HG02885 (cell line): ENCODE results near the gene NPAS3.

ENCODE experiments used
- ATAC-seq: cut with Tn5 transposase; IDR thresholded peaks from one replicate; pipeline ENCODE4 v1.9.1; 2021; ENCODE audit warnings: mild to moderate bottlenecking; ENCODE audit not compliant: unreplicated experiment, poor library complexity

Gene NPAS3

DNA sequence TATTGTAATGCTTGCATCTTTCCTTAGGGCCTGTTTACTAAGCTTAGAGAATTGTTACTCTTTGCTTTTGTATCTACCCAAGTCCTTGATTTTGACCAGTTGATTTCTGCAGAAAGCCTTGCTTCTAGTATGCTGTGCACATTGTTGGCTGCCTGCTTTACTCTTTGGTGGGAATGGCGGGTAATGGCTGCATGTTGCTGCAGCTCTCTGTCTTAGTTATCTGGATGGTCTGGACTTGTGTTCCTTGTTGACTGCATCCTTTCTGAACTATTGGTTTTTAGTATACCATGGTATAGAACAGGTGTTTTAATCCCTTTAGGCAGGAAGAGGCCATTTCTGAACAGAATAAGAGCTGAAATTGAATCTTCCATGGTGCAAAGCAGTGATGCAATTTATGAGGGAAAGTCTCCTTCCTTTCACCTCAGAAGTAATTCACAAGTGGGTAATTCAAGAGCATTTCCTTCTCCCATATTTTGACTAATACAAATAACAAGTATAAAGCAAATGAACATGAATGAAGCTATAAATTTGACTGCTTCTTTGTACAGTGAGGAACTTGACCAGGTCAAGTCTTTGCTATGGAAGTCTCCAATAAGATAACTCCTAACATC lies 466.4 kb downstream of the NPAS3 start:
- ATAC-seq, result no peak

GRCh38 chr14:33406766-33407165 lies 468.1 kb downstream of the NPAS3 start:
- no peak for ATAC-seq

GRCh38 chr14:33408291-33408690 lies 469.6 kb downstream of the NPAS3 start:
- ATAC-seq, result no peak

DNA sequence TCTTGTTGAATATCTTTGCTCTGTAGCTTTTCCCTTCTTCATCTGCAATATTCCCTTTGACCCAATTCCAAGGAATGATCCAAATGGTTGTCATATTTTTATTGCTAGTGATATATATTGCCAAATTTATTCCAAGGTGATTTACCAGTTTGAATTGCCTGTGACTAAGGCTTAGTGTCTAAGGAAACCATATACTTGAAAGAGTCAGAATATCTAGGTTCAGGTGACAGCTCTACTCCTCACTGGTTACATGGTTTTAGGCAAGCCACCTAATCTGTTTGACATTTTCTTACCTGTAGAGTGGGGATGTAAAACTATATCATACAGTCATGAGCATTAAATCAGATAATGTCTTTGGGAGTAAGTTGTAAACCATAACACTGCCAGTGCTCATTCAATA lies 473.8 kb downstream of the NPAS3 start:
- ATAC-seq, result no peak

DNA sequence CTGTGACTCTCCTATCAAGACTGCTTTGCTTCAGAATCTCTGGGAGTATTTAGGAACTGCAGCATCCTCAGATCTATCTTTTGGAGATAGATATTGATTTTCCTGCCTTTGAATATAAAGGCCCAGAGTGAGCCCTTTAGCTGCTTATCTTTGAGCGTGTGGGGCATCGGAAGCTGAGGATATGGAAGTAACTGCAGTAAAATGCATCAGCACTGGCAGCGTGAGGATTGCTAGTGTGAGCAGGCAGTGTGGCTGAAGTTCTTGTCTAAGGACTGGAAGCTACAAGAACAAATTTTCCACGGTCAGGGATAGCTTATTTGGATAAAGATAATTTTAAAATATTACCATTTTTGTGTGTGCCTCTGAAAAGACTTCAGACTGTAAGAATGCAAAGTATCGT lies 474.7 kb downstream of the NPAS3 start:
- no peak for ATAC-seq

DNA sequence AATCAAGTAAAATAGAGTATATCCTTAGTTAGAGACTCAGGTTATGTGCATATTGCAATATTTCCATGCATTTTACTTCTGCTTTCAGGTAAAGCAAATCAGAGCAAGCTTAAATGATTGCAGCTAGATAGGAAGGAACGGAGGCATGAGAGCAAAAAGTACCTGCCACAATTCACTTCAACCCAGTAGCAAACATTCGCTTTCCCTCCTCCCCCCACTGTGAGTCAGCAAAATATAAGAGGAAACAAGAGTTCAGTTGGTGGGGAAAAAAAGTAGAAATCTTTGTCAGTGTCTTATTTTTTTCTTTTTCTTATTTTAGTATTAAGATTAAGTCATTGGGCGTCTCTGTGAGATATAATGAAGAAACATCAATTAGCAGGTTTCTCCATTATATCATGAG lies 475.4 kb downstream of the NPAS3 start:
- no peak for ATAC-seq

DNA sequence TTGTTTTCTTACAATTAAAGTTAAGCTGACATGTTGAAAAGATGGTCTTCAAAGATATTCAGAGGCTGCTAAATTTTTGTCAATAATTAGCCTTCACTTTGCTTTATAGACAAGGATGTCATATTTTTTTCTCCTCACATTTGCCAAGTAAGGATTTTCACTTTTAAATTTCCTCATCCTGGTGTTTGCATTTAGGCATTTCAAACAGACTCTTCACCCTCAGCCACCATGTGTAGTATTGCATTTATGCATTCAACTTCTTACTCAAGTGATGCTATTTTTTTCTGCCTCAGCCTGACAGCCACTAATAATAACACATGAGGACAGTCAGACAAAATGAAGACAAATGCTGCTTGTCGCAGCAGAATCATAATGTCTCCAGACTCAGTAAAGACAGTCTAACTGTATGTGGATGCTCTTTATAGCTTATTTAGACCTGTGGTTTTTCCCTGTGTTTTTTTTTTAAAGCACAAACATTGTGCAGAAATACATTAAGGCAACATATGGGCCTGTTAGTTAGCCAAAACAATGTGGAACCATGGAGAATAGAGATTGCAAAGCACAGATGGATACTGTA lies 481.5 kb downstream of the NPAS3 start:
- ATAC-seq, result no peak

DNA sequence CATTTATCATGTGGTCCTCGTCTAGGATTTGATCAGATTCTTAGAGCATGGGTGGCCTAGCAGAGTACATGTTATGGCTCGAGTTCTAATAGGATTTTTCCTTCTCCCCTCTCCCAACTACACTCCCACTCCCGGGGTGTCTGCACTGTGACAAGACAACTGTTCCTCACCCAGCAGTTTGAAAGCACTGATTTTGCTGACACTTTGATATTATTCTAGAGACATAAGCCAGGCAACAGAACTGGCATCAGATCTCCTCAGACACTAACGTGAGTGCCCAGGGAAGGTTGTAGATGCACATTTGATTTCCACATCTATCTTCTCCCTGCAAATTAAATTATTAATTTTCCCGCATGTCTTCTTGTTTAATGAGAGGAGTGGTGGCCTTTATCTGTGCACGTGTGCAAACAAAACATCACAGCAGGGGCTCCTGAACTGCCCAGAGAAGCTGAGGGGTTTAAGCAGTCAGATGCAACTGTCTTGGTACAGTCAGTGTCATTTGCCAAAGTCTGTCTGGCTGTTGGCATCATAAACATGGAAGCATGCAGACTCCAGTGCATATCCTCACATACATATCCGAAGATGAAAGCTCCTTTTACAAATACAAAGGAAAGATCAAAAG lies 491.8 kb downstream of the NPAS3 start:
- no peak for ATAC-seq

DNA sequence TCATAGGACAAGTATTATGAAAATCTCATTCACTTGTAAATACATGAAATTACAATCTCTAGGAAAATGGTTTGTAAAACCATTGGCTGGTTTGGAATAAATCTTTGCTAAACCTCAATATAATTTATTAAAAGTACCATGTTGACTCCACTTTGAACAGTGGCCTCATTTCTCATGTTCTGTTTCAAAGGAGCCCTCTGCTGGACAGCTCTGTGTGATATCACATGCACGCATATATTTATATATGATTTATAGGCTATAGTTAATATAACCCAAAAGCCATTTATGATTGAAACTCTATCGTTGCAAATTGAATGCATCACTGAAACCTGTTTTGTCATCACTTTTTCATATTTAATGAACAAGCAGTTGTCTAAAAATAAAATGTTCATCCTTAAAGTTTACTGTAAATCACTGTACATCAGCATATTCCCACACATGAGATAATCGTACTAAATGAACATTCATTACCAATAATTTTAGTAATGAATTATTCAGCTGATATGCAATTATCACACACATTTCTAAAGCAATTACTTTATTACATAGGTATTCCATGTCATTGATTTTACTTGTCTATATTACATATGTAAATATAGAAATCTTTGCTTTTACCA lies 493.8 kb downstream of the NPAS3 start:
- ATAC-seq, result no peak

DNA sequence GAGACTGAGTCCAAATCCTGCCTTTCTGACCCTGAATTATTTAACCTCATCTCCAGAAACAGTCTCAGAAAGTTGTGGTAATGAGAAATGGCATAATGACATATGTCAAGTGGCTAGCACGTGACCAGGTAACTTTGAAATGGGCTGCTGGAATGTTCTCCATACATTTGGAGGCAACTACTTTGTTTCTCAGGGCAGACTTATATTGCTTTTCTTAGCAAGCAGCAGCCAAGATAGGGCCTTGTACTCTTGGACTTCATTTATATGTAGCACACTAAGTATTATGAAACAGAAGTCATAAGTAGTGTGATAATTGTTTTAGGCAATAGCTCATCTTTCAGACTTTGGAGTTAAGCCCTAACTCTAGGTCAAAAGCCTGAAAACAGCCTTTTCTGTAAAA lies 494.7 kb downstream of the NPAS3 start:
- no peak for ATAC-seq

GRCh38 chr14:33435911-33436689 lies 497.4 kb downstream of the NPAS3 start:
- no peak for ATAC-seq

DNA sequence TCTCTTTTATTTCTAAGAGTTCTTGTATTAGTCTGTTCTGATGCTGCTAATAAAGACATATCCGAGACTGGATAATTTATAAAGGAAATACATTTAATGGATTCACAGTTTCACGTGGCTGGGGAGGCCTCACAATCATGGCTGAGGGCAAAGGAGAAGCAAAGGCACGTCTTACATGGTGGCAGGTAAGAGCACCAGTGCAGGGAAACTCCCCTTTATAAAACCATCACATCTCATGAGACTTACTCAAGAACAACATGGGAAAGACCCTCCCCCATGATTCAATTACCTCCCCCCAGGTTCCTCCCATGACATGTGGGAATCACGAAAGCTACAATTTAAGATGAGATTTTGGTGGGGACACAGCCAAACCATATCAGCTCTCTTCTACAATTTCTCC lies 503.0 kb downstream of the NPAS3 start:
- no peak for ATAC-seq

GRCh38 chr14:33444136-33444535 lies 505.5 kb downstream of the NPAS3 start:
- no peak for ATAC-seq

DNA sequence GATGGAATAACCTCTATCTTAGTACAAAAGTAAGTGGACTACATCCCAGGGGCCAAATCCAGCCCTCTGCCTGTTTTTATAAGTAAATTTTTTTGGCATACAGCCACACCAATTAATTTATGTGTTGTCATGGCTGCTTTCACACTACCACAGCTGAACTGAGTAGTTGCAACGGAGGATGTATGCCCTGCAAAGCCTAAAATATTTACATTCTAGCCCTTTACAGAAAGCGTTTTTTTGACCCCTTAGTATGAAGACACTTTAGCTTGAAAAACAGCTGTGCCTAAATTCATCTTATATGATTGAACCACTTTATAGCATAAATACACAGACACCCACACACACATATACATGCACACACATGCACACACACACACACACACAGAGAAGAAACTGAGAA lies 510.6 kb downstream of the NPAS3 start:
- no peak for ATAC-seq

- no peak for ATAC-seq
Measured at GRCh38 chr14:33449703-33450395, 511.2 kb downstream of the NPAS3 start.

- ATAC-seq, result no peak
Measured at GRCh38 chr14:33450416-33450815, 511.7 kb downstream of the NPAS3 start.

DNA sequence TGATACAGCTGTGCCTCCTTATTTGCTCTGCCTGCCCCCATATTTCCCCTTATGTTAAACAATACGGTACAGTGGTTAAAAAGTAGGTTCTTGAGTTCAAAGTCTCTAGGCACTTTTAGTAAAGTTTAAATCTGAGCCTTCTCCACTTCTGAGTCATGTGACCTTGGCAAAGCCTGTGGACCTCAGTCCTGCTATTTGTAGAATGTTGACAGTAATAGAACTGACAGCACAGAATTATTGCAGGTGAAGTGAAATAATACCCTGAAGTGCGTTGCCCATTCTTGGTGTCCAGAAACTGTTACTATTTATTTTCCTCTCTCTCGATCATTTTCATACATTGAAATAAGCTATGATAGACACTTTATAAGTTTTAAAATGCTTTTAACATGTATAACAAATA lies 512.5 kb downstream of the NPAS3 start:
- ATAC-seq, result no peak

- no peak for ATAC-seq
Measured at GRCh38 chr14:33452995-33453394, 514.3 kb downstream of the NPAS3 start.

- no peak for ATAC-seq
Measured at GRCh38 chr14:33454022-33454595, 515.4 kb downstream of the NPAS3 start.

DNA sequence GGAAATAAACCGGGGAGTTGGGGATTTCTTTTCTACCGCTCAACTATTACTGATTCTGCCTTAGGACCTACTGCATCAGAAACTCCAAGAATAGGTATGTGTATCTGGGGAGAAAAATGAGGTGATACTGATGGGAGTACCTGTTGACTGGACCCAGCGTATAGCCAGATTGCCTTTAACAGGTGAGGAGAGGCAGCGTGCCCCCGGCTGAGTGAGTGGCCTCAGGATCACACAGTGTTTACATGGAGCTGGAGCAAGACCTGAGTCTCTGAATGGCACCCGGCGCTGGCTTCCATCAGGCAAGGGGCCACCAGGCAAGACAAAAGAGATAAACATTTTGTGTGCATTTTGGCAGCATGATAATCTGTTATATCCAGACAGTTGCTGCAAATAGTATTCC lies 516.0 kb downstream of the NPAS3 start:
- no peak for ATAC-seq
